Activated CD4-positive, CD25-positive, alpha-beta regulatory T cell treated with anti-CD3 and anti-CD28 coated beads, Interleukin-2, amount 50 U/mL, for 72 hours (primary cell): ENCODE measurements around the gene CEACAM4.
"Not testable (repeated sequence)": the region's sequence is repeated elsewhere in the genome, so short reads cannot be mapped to it uniquely, and the experiment has no call there.

ENCODE experiments used
- DNase-seq: peaks from one replicate; pipeline ENCODE4 v3.0.0; 2021

CEACAM4 gene

GRCh38 chr19:41626877-41627276 lies at the start of gene CEACAM4:
Gene CEACAM4 (minus strand): TSS chr19:41627074. CDS start chr19:41626963, 111 bp downstream.
- DNase-seq, result no peak

- DNase-seq, result no peak
Observed at GRCh38 chr19:41671486-41671885, 44.6 kb upstream of the CEACAM4 start.

GRCh38 chr19:41670755-41671154 lies 43.9 kb upstream of the CEACAM4 start:
- no peak for DNase-seq

- no peak for DNase-seq
Observed at GRCh38 chr19:41668315-41668714, 41.4 kb upstream of the CEACAM4 start.

GRCh38 chr19:41666075-41666474 lies 39.2 kb upstream of the CEACAM4 start:
- DNase-seq, result no peak

- no peak for DNase-seq
Observed at GRCh38 chr19:41657157-41657556, 30.3 kb upstream of the CEACAM4 start.

GRCh38 chr19:41656756-41657155 lies 29.9 kb upstream of the CEACAM4 start:
- not testable (repeated sequence) for DNase-seq

GRCh38 chr19:41652250-41652649 lies 25.4 kb upstream of the CEACAM4 start:
- DNase-seq, result no peak

- DNase-seq, result no peak
Observed at GRCh38 chr19:41649827-41650226, 23.0 kb upstream of the CEACAM4 start.

- DNase-seq, result peak; percentile 74
Observed at GRCh38 chr19:41646589-41647204, 19.8 kb upstream of the CEACAM4 start.

- peak; percentile 70 for DNase-seq
Observed at GRCh38 chr19:41641879-41642485, 15.1 kb upstream of the CEACAM4 start.

- DNase-seq, result no peak
Observed at GRCh38 chr19:41638641-41639081, 11.8 kb upstream of the CEACAM4 start.

GRCh38 chr19:41637484-41637883 lies 10.6 kb upstream of the CEACAM4 start:
- no peak for DNase-seq

- no peak for DNase-seq
Observed at GRCh38 chr19:41627966-41628675, 1.2 kb upstream of the CEACAM4 start.

GRCh38 chr19:41626278-41626677 lies 596 bp downstream of the CEACAM4 start:
- no peak for DNase-seq

GRCh38 chr19:41624937-41625336 lies 1.9 kb downstream of the CEACAM4 start:
- DNase-seq, result no peak

GRCh38 chr19:41624515-41624914 lies 2.4 kb downstream of the CEACAM4 start:
- no peak for DNase-seq

- DNase-seq, result no peak
Observed at GRCh38 chr19:41623360-41623759, 3.5 kb downstream of the CEACAM4 start.

GRCh38 chr19:41621654-41622053 lies 5.2 kb downstream of the CEACAM4 start:
- DNase-seq, result no peak

- DNase-seq, result no peak
Observed at GRCh38 chr19:41621226-41621625, 5.6 kb downstream of the CEACAM4 start.

GRCh38 chr19:41620171-41620570 lies 6.7 kb downstream of the CEACAM4 start:
- no peak for DNase-seq

- DNase-seq, result no peak
Observed at GRCh38 chr19:41619018-41619556, 7.8 kb downstream of the CEACAM4 start.

GRCh38 chr19:41617941-41618730 lies 8.7 kb downstream of the CEACAM4 start:
- DNase-seq, result no peak
